H1 (cell line): ENCODE data around the gene GMPPA. TPM values are rescaled to one million over a fixed set of nuclear protein-coding genes. Genes with fewer than 3 reads are reported as not detected.

Experiments used
- JUND ChIP-seq: IDR thresholded peaks from 2 replicates; pipeline ENCODE4 v1.6.1; 2011; ENCODE audit warnings: mild to moderate bottlenecking, improper control_type of control experiment, low read length
- SP2 ChIP-seq: IDR thresholded peaks from 2 replicates; pipeline ENCODE4 v1.6.1; 2012; ENCODE audit warnings: mild to moderate bottlenecking, low read length, inconsistent platforms
- SUZ12 ChIP-seq: fragments of 200-600 bp; sonication (generic); IDR thresholded peaks from 2 replicates; pipeline ENCODE4 v1.6.1; 2012; ENCODE audit warnings: mild to moderate bottlenecking, inconsistent platforms, low read length, moderate library complexity, mixed read lengths
- polyA plus RNA-seq, 7 experiments: library from polyadenylated mRNA; depleted of rRNA in 3 of 7; stranded (reverse) in 5 of 7; unstranded in 2 of 7; fragments of >200 nt in 5 of 7; fragments of 200-250 nt in 2 of 7; gene quantifications; 1 replicate in 5 of 7; 2 replicates in 1 of 7; 4 replicates in 1 of 7; pipeline versions ENCODE4 v1.2.1 to v1.2.3, GENCODE V29; 2011 to 2013; ENCODE audit warnings: missing spikeins in 2 of 7, mixed read lengths in 2 of 7
- total RNA-seq: library from RNA; stranded (reverse); fragmentation: NEBNext Ultra II Directional; extraction: Animal tissue kit (Norgen Biotek cat#: 25700); gene quantifications from 2 replicates; pipeline ENCODE4 v1.2.1, GENCODE V29; 2021

The GMPPA gene
- total and polyA plus RNA-seq, 2 of the 8 experiments (the other 6 are each of a cell fraction or from before 2014, with no cell fraction given) = 34.3 to 98.8 TPM

- TF ChIP-seq SUZ12 (no peak), SP2 (no peak), JUND (no peak)
Measured at GRCh38 chr2:219527076-219527394, 28.3 kb downstream of the GMPPA start (continued).
